ENCODE data around the gene TMEM209.

GRCh38 chr7:130232209-130232608 lies 27.0 kb upstream of the TMEM209 start:
- TF ChIP-seq CTCF (IDR thresholded peaks at IDR 0.05), result no peak
- TF ChIP-seq POLR2A (IDR thresholded peaks at IDR 0.05), result no peak

Measured in vagina (tissue), 2 donors.